DND-41 (cell line): ENCODE measurements around the gene DCAKD.

Experiments used
- ATAC-seq: fragments of 200-7000 bp; cut with Tn5 transposase; 3 replicates; pipeline ENCODE4 v1.9.1; 2021; ENCODE audit warnings: low read depth; ENCODE audit not compliant: insufficient read depth
- DNase-seq: peaks from one replicate; pipeline ENCODE4 v3.0.0-alpha.2; 2020
- H2AFZ ChIP-seq: 2 replicates; pipeline ENCODE4 v1.6.0; 2012; ENCODE audit warnings: low read depth, low read length
- H3K27ac ChIP-seq: 2 replicates; pipeline ENCODE4 v1.5.1; 2012; ENCODE audit warnings: low read length, inconsistent platforms
- H3K27me3 ChIP-seq: fragments of 200-600 bp; sonication (generic); 2 replicates; pipeline ENCODE4 v1.6.0; 2012; ENCODE audit warnings: low read length, mild to moderate bottlenecking, inconsistent platforms; ENCODE audit not compliant: insufficient read depth, poor library complexity
- H3K36me3 ChIP-seq: 2 replicates; pipeline ENCODE4 v1.5.1; 2012; ENCODE audit warnings: low read length, inconsistent platforms; ENCODE audit not compliant: insufficient read depth
- H3K4me1 ChIP-seq: 2 replicates; pipeline ENCODE4 v1.5.1; 2012; ENCODE audit warnings: mild to moderate bottlenecking, low read length; ENCODE audit not compliant: insufficient read depth
- H3K4me2 ChIP-seq: 2 replicates; pipeline ENCODE4 v1.6.0; 2012; ENCODE audit warnings: mild to moderate bottlenecking, moderate library complexity, low read length, inconsistent platforms; ENCODE audit not compliant: insufficient read depth
- H3K4me3 ChIP-seq, 2 experiments: fragments of 200-600 bp in 1 of 2; shearing (Covaris generic) in 1 of 2; 2 replicates each; pipeline ENCODE4 v1.5.1; 2012 to 2016; ENCODE audit warnings: inconsistent platforms in 2 of 2, low read length in 2 of 2, mild to moderate bottlenecking in 2 of 2, low read depth in 1 of 2, moderate library complexity in 1 of 2
- H3K79me2 ChIP-seq: 2 replicates; pipeline ENCODE4 v1.6.0; 2012; ENCODE audit warnings: low read length, inconsistent platforms; ENCODE audit not compliant: insufficient read depth
- H3K9ac ChIP-seq: 2 replicates; pipeline ENCODE4 v1.6.0; 2012; ENCODE audit warnings: low read depth, mild to moderate bottlenecking, inconsistent platforms, low read length, moderate library complexity
- H3K9me3 ChIP-seq: 2 replicates; pipeline ENCODE4 v1.5.1; 2012; ENCODE audit warnings: low read length, moderate library complexity, mild to moderate bottlenecking, inconsistent platforms; ENCODE audit not compliant: insufficient read depth, severe bottlenecking
- H4K20me1 ChIP-seq: 2 replicates; pipeline ENCODE4 v1.6.0; 2012; ENCODE audit warnings: low read length; ENCODE audit not compliant: insufficient read depth
- EZH2 ChIP-seq: IDR thresholded peaks from 3 replicates; pipeline ENCODE4 v1.6.1; 2012; ENCODE audit warnings: borderline replicate concordance, low read depth, mild to moderate bottlenecking, moderate library complexity, low read length, inconsistent platforms; ENCODE audit not compliant: severe bottlenecking
- TF ChIP-seq, protein P1 (sequence below): IDR thresholded peaks from 2 replicates; pipeline ENCODE4 v1.5.1; 2012; ENCODE audit warnings: borderline replicate concordance, low read length, moderate library complexity, mild to moderate bottlenecking; ENCODE audit not compliant: poor library complexity, severe bottlenecking; ENCODE audit errors: extremely low read depth

Gene DCAKD

DNA sequence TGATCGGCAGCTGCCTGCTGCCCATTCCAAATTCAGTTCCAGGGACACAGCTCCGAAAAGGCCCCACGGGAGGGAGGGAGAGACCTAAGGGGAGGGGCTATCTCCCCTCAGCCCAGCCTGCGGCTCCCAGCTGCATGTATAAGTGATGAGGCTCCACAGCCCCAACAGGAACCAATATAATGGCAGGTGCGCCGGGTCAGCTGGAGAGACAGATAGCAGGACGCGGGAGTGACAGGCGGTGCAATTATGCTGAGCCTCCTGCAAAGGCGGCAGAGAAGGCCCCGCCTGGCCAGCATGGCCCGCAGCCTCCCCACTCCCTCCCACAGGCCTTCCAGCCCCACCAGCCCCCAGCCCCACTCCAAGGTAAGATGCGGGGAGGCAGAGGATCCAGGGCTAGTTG is 75.2 kb downstream of the DCAKD start:
- no peak for DNase-seq
- Histone ChIP-seq H3K79me2 (no peaks in the 10 kb centered on the region), H3K4me2 (no peak overlapping the region), H3K9ac (no peak overlapping the region), H4K20me1 (no peaks in the 10 kb centered on the region), H2AFZ (no peak overlapping the region), H3K9me3 (no peaks in the 10 kb centered on the region), H3K27ac (no peak overlapping the region), H3K27me3 (peaks cover 26% of the 10 kb centered on the region), H3K4me3 (no peak overlapping the region), H3K36me3 (no peaks in the 10 kb centered on the region), H3K4me1 (no peaks in the 10 kb centered on the region)
- no peak for ATAC-seq
- TF ChIP-seq, protein P1, sequence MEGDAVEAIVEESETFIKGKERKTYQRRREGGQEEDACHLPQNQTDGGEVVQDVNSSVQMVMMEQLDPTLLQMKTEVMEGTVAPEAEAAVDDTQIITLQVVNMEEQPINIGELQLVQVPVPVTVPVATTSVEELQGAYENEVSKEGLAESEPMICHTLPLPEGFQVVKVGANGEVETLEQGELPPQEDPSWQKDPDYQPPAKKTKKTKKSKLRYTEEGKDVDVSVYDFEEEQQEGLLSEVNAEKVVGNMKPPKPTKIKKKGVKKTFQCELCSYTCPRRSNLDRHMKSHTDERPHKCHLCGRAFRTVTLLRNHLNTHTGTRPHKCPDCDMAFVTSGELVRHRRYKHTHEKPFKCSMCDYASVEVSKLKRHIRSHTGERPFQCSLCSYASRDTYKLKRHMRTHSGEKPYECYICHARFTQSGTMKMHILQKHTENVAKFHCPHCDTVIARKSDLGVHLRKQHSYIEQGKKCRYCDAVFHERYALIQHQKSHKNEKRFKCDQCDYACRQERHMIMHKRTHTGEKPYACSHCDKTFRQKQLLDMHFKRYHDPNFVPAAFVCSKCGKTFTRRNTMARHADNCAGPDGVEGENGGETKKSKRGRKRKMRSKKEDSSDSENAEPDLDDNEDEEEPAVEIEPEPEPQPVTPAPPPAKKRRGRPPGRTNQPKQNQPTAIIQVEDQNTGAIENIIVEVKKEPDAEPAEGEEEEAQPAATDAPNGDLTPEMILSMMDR: no peak
- TF ChIP-seq EZH2: no peak
